ENCODE measurements around the gene CHPF.

The CHPF gene

GRCh38 chr2:219497495-219498279, 45.9 kb downstream of the CHPF start:
- peak overlapping the region; percentile 69 for H3K4me3 ChIP-seq (ENCODE audit: low read depth, low read length)
- H3K9me3 ChIP-seq (ENCODE audit: control insufficient read depth, insufficient read depth, low read depth, low read length) = no peaks in the 10 kb centered on the region
- TF ChIP-seq ZNF792 (tag by site-specific recombination; IDR thresholded peaks at IDR 0.05) = no peak
- TF ChIP-seq, protein P1, sequence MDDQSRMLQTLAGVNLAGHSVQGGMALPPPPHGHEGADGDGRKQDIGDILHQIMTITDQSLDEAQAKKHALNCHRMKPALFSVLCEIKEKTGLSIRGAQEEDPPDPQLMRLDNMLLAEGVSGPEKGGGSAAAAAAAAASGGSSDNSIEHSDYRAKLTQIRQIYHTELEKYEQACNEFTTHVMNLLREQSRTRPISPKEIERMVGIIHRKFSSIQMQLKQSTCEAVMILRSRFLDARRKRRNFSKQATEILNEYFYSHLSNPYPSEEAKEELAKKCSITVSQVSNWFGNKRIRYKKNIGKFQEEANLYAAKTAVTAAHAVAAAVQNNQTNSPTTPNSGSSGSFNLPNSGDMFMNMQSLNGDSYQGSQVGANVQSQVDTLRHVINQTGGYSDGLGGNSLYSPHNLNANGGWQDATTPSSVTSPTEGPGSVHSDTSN (CRISPR knock-in tag; IDR thresholded peaks at IDR 0.05) = 0 out of 2 replicates have a peak, but pooled peaks have one; percentile 26
- TF ChIP-seq ZNF558 (tag by site-specific recombination; IDR thresholded peaks at IDR 0.05) = no peak
- TF ChIP-seq, protein P2, sequence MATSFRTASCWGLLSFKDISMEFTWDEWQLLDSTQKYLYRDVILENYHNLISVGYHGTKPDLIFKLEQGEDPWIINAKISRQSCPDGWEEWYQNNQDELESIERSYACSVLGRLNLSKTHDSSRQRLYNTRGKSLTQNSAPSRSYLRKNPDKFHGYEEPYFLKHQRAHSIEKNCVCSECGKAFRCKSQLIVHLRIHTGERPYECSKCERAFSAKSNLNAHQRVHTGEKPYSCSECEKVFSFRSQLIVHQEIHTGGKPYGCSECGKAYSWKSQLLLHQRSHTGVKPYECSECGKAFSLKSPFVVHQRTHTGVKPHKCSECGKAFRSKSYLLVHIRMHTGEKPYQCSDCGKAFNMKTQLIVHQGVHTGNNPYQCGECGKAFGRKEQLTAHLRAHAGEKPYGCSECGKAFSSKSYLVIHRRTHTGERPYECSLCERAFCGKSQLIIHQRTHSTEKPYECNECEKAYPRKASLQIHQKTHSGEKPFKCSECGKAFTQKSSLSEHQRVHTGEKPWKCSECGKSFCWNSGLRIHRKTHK (tag by site-specific recombination; IDR thresholded peaks at IDR 0.05) = no peak
- no peak for TF ChIP-seq ZNF426 (tag by site-specific recombination; IDR thresholded peaks at IDR 0.05)
- TF ChIP-seq ZNF560 (tag by site-specific recombination; IDR thresholded peaks at IDR 0.05; ENCODE audit: borderline replicate concordance) = no peak
- TF ChIP-seq ZNF549 (tag by site-specific recombination; IDR thresholded peaks at IDR 0.05) = no peak
- no peak for TF ChIP-seq ZNF837 (tag by site-specific recombination; IDR thresholded peaks at IDR 0.05)
- TF ChIP-seq ZNF664 (tag by site-specific recombination; IDR thresholded peaks at IDR 0.05) = peak; percentile 85
- TF ChIP-seq ZNF394 (tag by site-specific recombination; IDR thresholded peaks at IDR 0.05; ENCODE audit: borderline replicate concordance) = no peak
- H3K27ac ChIP-seq (ENCODE audit: extremely low read depth, low read depth, low read length) = peak overlapping the region; percentile 24; the same call in 1 of the 2 replicates
- peaks cover 8% of the 10 kb centered on the region; the same call in 1 of the 2 replicates for H3K4me1 ChIP-seq (ENCODE audit: control insufficient read depth, insufficient read depth, low read length)
- CTCF ChIA-PET = interaction anchor here (0.6 to 11.4 kb wide), 8 partner anchors 11 to 106 kb away, joined by 4 to 252 read pairs (median 36); partner anchors contain the start of gene ASIC4
- POLR2A ChIA-PET = interaction anchor here (0.5 to 2.3 kb wide), 16 partner anchors 10 to 110 kb away, joined by 3 to 21 read pairs (median 5); partner anchors contain the start of genes ASIC4, CHPF, DNPEP and TMEM198
- peaks cover 0 to 8% of the 10 kb centered on the region in 2 experiments; a peak in 1 of 3 replicates for H3K36me3 ChIP-seq (ENCODE audit: control insufficient read depth in 2 of 2, insufficient read depth in 1 of 2, low read length in 2 of 2)

GRCh38 chr2:219496825-219497494, 46.6 kb downstream of the CHPF start:
- no peaks in the 10 kb centered on the region for H3K9me3 ChIP-seq (ENCODE audit: control insufficient read depth, insufficient read depth, low read depth, low read length)
- ChIA-PET POLR2A (interaction anchor here (0.5 to 2.3 kb wide), 2 partner anchors 11 to 109 kb away, joined by 3 to 12 read pairs; partner anchors contain the start of gene DNPEP), CTCF (interaction anchor here (0.6 to 11.4 kb wide), 8 partner anchors 11 to 105 kb away, joined by 3 to 252 read pairs (median 52); partner anchors contain the start of gene ASIC4)
- H3K36me3 ChIP-seq (ENCODE audit: control insufficient read depth in 2 of 2, insufficient read depth in 1 of 2, low read length in 2 of 2) = peaks cover 0 to 4% of the 10 kb centered on the region in 2 experiments; a peak in 1 of 3 replicates
- H3K4me3 ChIP-seq (ENCODE audit: low read depth, low read length) = no peak overlapping the region
- peaks cover 8% of the 10 kb centered on the region; the same call in 1 of the 2 replicates for H3K4me1 ChIP-seq (ENCODE audit: control insufficient read depth, insufficient read depth, low read length)
- no peak overlapping the region for H3K27ac ChIP-seq (ENCODE audit: extremely low read depth, low read depth, low read length)
- TF ChIP-seq ZNF521 (tag by site-specific recombination; IDR thresholded peaks at IDR 0.05) (no peak), ZNF155 (tag by site-specific recombination; IDR thresholded peaks at IDR 0.05) (no peak), ZNF132 (tag by site-specific recombination; IDR thresholded peaks at IDR 0.05; ENCODE audit: borderline replicate concordance) (no peak), BCL6B (tag by site-specific recombination; IDR thresholded peaks at IDR 0.05) (no peak), SETDB1 (IDR thresholded peaks at IDR 0.05; ENCODE audit: insufficient read length, low read length) (no peak), ZBTB17 (tag by site-specific recombination; IDR thresholded peaks at IDR 0.05) (no peak), ZNF561 (tag by site-specific recombination; IDR thresholded peaks at IDR 0.05; ENCODE audit: borderline replicate concordance) (no peak), ZNF530 (tag by site-specific recombination; IDR thresholded peaks at IDR 0.05; ENCODE audit: low read depth) (no peak), ZBTB49 (tag by site-specific recombination; IDR thresholded peaks at IDR 0.05; ENCODE audit: low read depth) (no peak), ZBTB44 (tag by site-specific recombination; IDR thresholded peaks at IDR 0.05) (no peak), ZIC2 (tag by site-specific recombination; IDR thresholded peaks at IDR 0.05) (no peak), ZNF311 (tag by site-specific recombination; IDR thresholded peaks at IDR 0.05; ENCODE audit: borderline replicate concordance) (no peak), ZBTB20 (tag by site-specific recombination; IDR thresholded peaks at IDR 0.05) (no peak)

Measured in HEK293 (cell line).